ENCODE data around the gene SPP1. TPM values are rescaled to one million over a fixed set of nuclear protein-coding genes. Genes with fewer than 3 reads are reported as not detected.

Gene SPP1
- total RNA-seq, 1 experiment from 2014 or later: not detected

- Histone ChIP-seq H3K4me3 (no peak overlapping the region), H3K9me3 (peaks cover 5% of the 10 kb centered on the region), H3K27me3 (no peaks in the 10 kb centered on the region), H3K36me3 (peaks cover 14% of the 10 kb centered on the region)
- no peak for DNase-seq
Observed at GRCh38 chr4:88027611-88028608, 52.4 kb downstream of the SPP1 start.

GRCh38 chr4:88028946-88029345 lies 53.4 kb downstream of the SPP1 start:
- peaks cover 13% of the 10 kb centered on the region for H3K36me3 ChIP-seq
- H3K9me3 ChIP-seq: peaks cover 5% of the 10 kb centered on the region
- DNase-seq: no peak
- no peaks in the 10 kb centered on the region for H3K27me3 ChIP-seq
- no peak overlapping the region for H3K4me3 ChIP-seq

DNA sequence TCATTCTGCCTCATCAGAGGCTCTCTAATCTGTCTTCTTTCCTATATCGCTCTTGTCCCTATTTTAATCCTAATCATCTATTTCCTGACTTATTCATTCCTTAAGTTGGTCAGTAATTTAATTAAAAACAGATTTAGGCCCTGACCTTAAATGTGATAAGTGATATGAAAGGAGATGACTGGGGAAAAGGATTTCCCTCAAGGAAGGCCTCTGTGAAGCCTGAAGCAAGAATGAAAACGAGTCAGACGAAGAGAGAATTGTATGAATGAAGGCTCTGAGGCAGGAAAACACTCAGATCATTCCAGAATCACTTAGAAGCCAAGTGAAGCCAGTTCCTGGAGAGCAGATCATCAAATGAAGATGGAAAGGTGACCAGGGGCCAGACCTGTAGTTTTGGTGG lies 54.0 kb downstream of the SPP1 start:
- no peaks in the 10 kb centered on the region for H3K27me3 ChIP-seq
- H3K9me3 ChIP-seq: peaks cover 5% of the 10 kb centered on the region
- H3K36me3 ChIP-seq: peaks cover 11% of the 10 kb centered on the region
- no peak overlapping the region for H3K4me3 ChIP-seq
- no peak for DNase-seq

GRCh38 chr4:88030565-88031310 lies 55.2 kb downstream of the SPP1 start:
- Histone ChIP-seq H3K9me3 (peaks cover 5% of the 10 kb centered on the region), H3K36me3 (peaks cover 7% of the 10 kb centered on the region), H3K4me3 (no peak overlapping the region), H3K27me3 (no peaks in the 10 kb centered on the region)
- DNase-seq: no peak

Other genes with a start within 250 kb of the SPP1 start
- not detected in 2 replicates for gene IBSP, start 176.2 kb upstream of the SPP1 start, total RNA-seq (2014; rRNA removed; shearing (Covaris generic); ENCODE audit: low replicate concordance)
- gene MEPE, start 142.7 kb upstream of the SPP1 start, total RNA-seq (2014; rRNA removed; shearing (Covaris generic); ENCODE audit: low replicate concordance): not detected in 2 replicates
- 9.0 and 14.2 TPM in 2 replicates for gene PKD2, start 31.9 kb downstream of the SPP1 start, total RNA-seq (2014; rRNA removed; shearing (Covaris generic); ENCODE audit: low replicate concordance)
- gene ABCG2, start 182.9 kb downstream of the SPP1 start, total RNA-seq (2014; rRNA removed; shearing (Covaris generic); ENCODE audit: low replicate concordance): 1.8 and 2.2 TPM in 2 replicates